ENCODE results near the gene PTPRF. TPM values are rescaled to one million over a fixed set of nuclear protein-coding genes. Genes with fewer than 3 reads are reported as not detected.

The PTPRF gene
- total RNA-seq, 1 donor from 2014 or later: 71.1 TPM

- H3K4me1 Mint-ChIP-seq: peaks cover 24% of the 10 kb centered on the region
- H3K27me3 Mint-ChIP-seq (ENCODE audit: insufficient read depth, low read depth): peaks cover 5% of the 10 kb centered on the region
- Histone ChIP-seq H3K9me3 (ENCODE audit: low read depth) (no peaks in the 10 kb centered on the region), H3F3A (ENCODE audit: low read depth) (peaks cover 10% of the 10 kb centered on the region), H3K27ac (no peak overlapping the region), H3K27me3 (peaks cover 2% of the 10 kb centered on the region), H3K79me2 (ENCODE audit: low read depth) (peaks cover 30% of the 10 kb centered on the region), H3K36me3 (no peaks in the 10 kb centered on the region), H3K4me3 (no peak overlapping the region), H4K20me1 (ENCODE audit: low read depth) (peaks cover 24% of the 10 kb centered on the region), H3K9ac (no peak overlapping the region), H2AFZ (replicated peaks) (no peak overlapping the region), H3K4me2 (no peak overlapping the region), H3K4me1 (peaks cover 15% of the 10 kb centered on the region)
- H3K4me3 Mint-ChIP-seq: peak overlapping the region; percentile 100
- TF ChIP-seq EZH2 (IDR thresholded peaks at IDR 0.05): no peak
- TF ChIP-seq, protein P1, sequence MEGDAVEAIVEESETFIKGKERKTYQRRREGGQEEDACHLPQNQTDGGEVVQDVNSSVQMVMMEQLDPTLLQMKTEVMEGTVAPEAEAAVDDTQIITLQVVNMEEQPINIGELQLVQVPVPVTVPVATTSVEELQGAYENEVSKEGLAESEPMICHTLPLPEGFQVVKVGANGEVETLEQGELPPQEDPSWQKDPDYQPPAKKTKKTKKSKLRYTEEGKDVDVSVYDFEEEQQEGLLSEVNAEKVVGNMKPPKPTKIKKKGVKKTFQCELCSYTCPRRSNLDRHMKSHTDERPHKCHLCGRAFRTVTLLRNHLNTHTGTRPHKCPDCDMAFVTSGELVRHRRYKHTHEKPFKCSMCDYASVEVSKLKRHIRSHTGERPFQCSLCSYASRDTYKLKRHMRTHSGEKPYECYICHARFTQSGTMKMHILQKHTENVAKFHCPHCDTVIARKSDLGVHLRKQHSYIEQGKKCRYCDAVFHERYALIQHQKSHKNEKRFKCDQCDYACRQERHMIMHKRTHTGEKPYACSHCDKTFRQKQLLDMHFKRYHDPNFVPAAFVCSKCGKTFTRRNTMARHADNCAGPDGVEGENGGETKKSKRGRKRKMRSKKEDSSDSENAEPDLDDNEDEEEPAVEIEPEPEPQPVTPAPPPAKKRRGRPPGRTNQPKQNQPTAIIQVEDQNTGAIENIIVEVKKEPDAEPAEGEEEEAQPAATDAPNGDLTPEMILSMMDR (IDR thresholded peaks at IDR 0.05): no peak
- no peak for TF ChIP-seq EZH2phosphoT487 (IDR thresholded peaks at IDR 0.05)
- H3K36me3 Mint-ChIP-seq: peaks cover 3% of the 10 kb centered on the region
- DNase-seq (ENCODE audit: low spot score): no peak
- H3K9me3 Mint-ChIP-seq: no peaks in the 10 kb centered on the region
- H3K27ac Mint-ChIP-seq: no peak overlapping the region
These were observed 117.7 kb downstream of the PTPRF start for GRCh38 chr1:43648221-43648847.

GRCh38 chr1:43648876-43649477 is 118.3 kb downstream of the PTPRF start:
- H3K9ac ChIP-seq: no peak overlapping the region
- peaks cover 10% of the 10 kb centered on the region for H3F3A ChIP-seq (ENCODE audit: low read depth)
- H3K4me3 ChIP-seq: peak overlapping the region; percentile 67
- peaks cover 37% of the 10 kb centered on the region for H3K79me2 ChIP-seq (ENCODE audit: low read depth)
- H3K27me3 Mint-ChIP-seq (ENCODE audit: insufficient read depth, low read depth): peaks cover 5% of the 10 kb centered on the region
- H3K9me3 ChIP-seq (ENCODE audit: low read depth): no peaks in the 10 kb centered on the region
- H3K36me3 ChIP-seq: peaks cover 5% of the 10 kb centered on the region
- peak overlapping the region; percentile 7 for H3K27ac ChIP-seq
- no peak for DNase-seq (ENCODE audit: low spot score)
- H3K9me3 Mint-ChIP-seq: no peaks in the 10 kb centered on the region
- TF ChIP-seq, protein P1 (IDR thresholded peaks at IDR 0.05): no peak
- TF ChIP-seq EZH2 (IDR thresholded peaks at IDR 0.05) (no peak), EZH2phosphoT487 (IDR thresholded peaks at IDR 0.05) (no peak)
- H3K4me2 ChIP-seq: peak overlapping the region; percentile 85
- H3K4me1 ChIP-seq: peaks cover 15% of the 10 kb centered on the region
- H2AFZ ChIP-seq (replicated peaks): peak overlapping the region; percentile 57
- peak overlapping the region; percentile 100 for H3K27ac Mint-ChIP-seq
- H3K36me3 Mint-ChIP-seq: peaks cover 6% of the 10 kb centered on the region
- peaks cover 31% of the 10 kb centered on the region for H4K20me1 ChIP-seq (ENCODE audit: low read depth)
- peaks cover 2% of the 10 kb centered on the region for H3K27me3 ChIP-seq
- peak overlapping the region; percentile 100 for H3K4me3 Mint-ChIP-seq
- H3K4me1 Mint-ChIP-seq: peaks cover 24% of the 10 kb centered on the region

- peak overlapping the region; percentile 78 for H3K4me2 ChIP-seq
- H3K9ac ChIP-seq: peak overlapping the region; percentile 72
- TF ChIP-seq, protein P1 (IDR thresholded peaks at IDR 0.05): no peak
- TF ChIP-seq EZH2phosphoT487 (IDR thresholded peaks at IDR 0.05) (no peak), EZH2 (IDR thresholded peaks at IDR 0.05) (no peak)
- peaks cover 9% of the 10 kb centered on the region for H3K36me3 ChIP-seq
- peaks cover 5% of the 10 kb centered on the region for H3K27me3 Mint-ChIP-seq (ENCODE audit: insufficient read depth, low read depth)
- peak overlapping the region; percentile 66 for H3K27ac ChIP-seq
- H3F3A ChIP-seq (ENCODE audit: low read depth): peaks cover 10% of the 10 kb centered on the region
- H3K27ac Mint-ChIP-seq: peak overlapping the region; percentile 100
- peak overlapping the region; percentile 67 for H3K4me3 ChIP-seq
- no peaks in the 10 kb centered on the region for H3K27me3 ChIP-seq
- peak; percentile 98 for DNase-seq (ENCODE audit: low spot score)
- peaks cover 45% of the 10 kb centered on the region for H4K20me1 ChIP-seq (ENCODE audit: low read depth)
- peak overlapping the region; percentile 100 for H3K4me3 Mint-ChIP-seq
- peak overlapping the region; percentile 80 for H2AFZ ChIP-seq (replicated peaks)
- no peaks in the 10 kb centered on the region for H3K9me3 Mint-ChIP-seq
- H3K9me3 ChIP-seq (ENCODE audit: low read depth): no peaks in the 10 kb centered on the region
- peaks cover 15% of the 10 kb centered on the region for H3K4me1 ChIP-seq
- peaks cover 24% of the 10 kb centered on the region for H3K4me1 Mint-ChIP-seq
- peaks cover 10% of the 10 kb centered on the region for H3K36me3 Mint-ChIP-seq
- peaks cover 51% of the 10 kb centered on the region for H3K79me2 ChIP-seq (ENCODE audit: low read depth)
These were observed 119.8 kb downstream of the PTPRF start for GRCh38 chr1:43650310-43651085.
